ENCODE data around the gene KIF16B.

KIF16B gene

GRCh38 chr20:16299897-16300296, 273.4 kb downstream of the KIF16B start:
- ChIA-PET POLR2A (no interaction called here), CTCF (no interaction called here)
- Histone ChIP-seq H3K4me3 (ENCODE audit: low read depth, low read length) (no peak overlapping the region), H3K36me3 (ENCODE audit: control insufficient read depth in 2 of 2, insufficient read depth in 1 of 2, low read length in 2 of 2) (no peaks in the 10 kb centered on the region), H3K9me3 (ENCODE audit: control insufficient read depth, insufficient read depth, low read depth, low read length) (no peaks in the 10 kb centered on the region), H3K27ac (ENCODE audit: extremely low read depth, low read depth, low read length) (no peak overlapping the region), H3K4me1 (ENCODE audit: control insufficient read depth, insufficient read depth, low read length) (no peaks in the 10 kb centered on the region)
- TF ChIP-seq ZNF660 (tag by site-specific recombination; IDR thresholded peaks at IDR 0.05) (no peak), ZNF654 (tag by site-specific recombination; IDR thresholded peaks at IDR 0.05; ENCODE audit: low read depth) (no peak)

- TF ChIP-seq YY1 (tag by site-specific recombination; IDR thresholded peaks at IDR 0.05) = no peak
- no peak for TF ChIP-seq ZNF596 (tag by site-specific recombination; IDR thresholded peaks at IDR 0.05)
- TF ChIP-seq OVOL3 (tag by site-specific recombination; IDR thresholded peaks at IDR 0.05) = no peak
- no peak for TF ChIP-seq ZNF843 (tag by site-specific recombination; IDR thresholded peaks at IDR 0.05)
- TF ChIP-seq ZNF274 (IDR thresholded peaks at IDR 0.05; ENCODE audit: low read length) = no peak
- no peak for TF ChIP-seq ZNF274 (tag by site-specific recombination; IDR thresholded peaks at IDR 0.05; ENCODE audit: borderline replicate concordance)
- no peak for TF ChIP-seq ZNF366 (tag by site-specific recombination; conservative IDR thresholded peaks at IDR 0.05)
- no peak for TF ChIP-seq HOXA7 (CRISPR knock-in tag; IDR thresholded peaks at IDR 0.05; ENCODE audit: borderline replicate concordance)
- no peak for TF ChIP-seq ZNF521 (tag by site-specific recombination; IDR thresholded peaks at IDR 0.05)
- TF ChIP-seq ZNF146 (tag by site-specific recombination; IDR thresholded peaks at IDR 0.05) = no peak
- TF ChIP-seq ZNF214 (tag by site-specific recombination; IDR thresholded peaks at IDR 0.05; ENCODE audit: borderline replicate concordance) = no peak
- TF ChIP-seq SALL2 (tag by site-specific recombination; IDR thresholded peaks at IDR 0.05; ENCODE audit: borderline replicate concordance) = no peak
- TF ChIP-seq PRDM2 (tag by site-specific recombination; IDR thresholded peaks at IDR 0.05; ENCODE audit: borderline replicate concordance) = no peak
- no peak for TF ChIP-seq ZEB2 (tag by site-specific recombination; IDR thresholded peaks at IDR 0.05)
- TF ChIP-seq ZNF221 (tag by site-specific recombination; IDR thresholded peaks at IDR 0.05; ENCODE audit: borderline replicate concordance) = no peak
- TF ChIP-seq ZNF670 (tag by site-specific recombination; IDR thresholded peaks at IDR 0.05; ENCODE audit: low read depth) = no peak
- TF ChIP-seq ZNF660 (tag by site-specific recombination; IDR thresholded peaks at IDR 0.05) = no peak
- TF ChIP-seq ZFP69B (tag by site-specific recombination; IDR thresholded peaks at IDR 0.05) = no peak
- TF ChIP-seq PBX3 (CRISPR knock-in tag; IDR thresholded peaks at IDR 0.05) = no peak
- Histone ChIP-seq H3K9me3 (ENCODE audit: control insufficient read depth, insufficient read depth, low read depth, low read length) (no peaks in the 10 kb centered on the region), H3K36me3 (ENCODE audit: control insufficient read depth in 2 of 2, insufficient read depth in 1 of 2, low read length in 2 of 2) (no peaks in the 10 kb centered on the region), H3K4me1 (ENCODE audit: control insufficient read depth, insufficient read depth, low read length) (no peaks in the 10 kb centered on the region), H3K27ac (ENCODE audit: extremely low read depth, low read depth, low read length) (no peak overlapping the region), H3K4me3 (ENCODE audit: low read depth, low read length) (no peak overlapping the region)
- ChIA-PET POLR2A (no interaction called here), CTCF (interaction anchor here (0.6 kb wide), 1 partner anchor 10 kb away, joined by 3 read pairs; no protein-coding TSS in a partner anchor)
Observed at GRCh38 chr20:16296931-16297330, 276.3 kb downstream of the KIF16B start.

Data from HEK293 (cell line).